Fibroblast of mammary gland (primary cell): Measurements from ENCODE around the gene HELZ2.
A peak's percentile ranks its signal among the peaks of the same experiment; 100 is the strongest.

Experiments used
- DNase-seq: peaks from one replicate; pipeline ENCODE4 v3.0.0-alpha.2; 2010; ENCODE audit warnings: low read depth
- H3K4me3 ChIP-seq: 2 replicates; pipeline ENCODE4 v1.5.1; 2011; ENCODE audit warnings: low read depth, mild to moderate bottlenecking, low read length, moderate library complexity; ENCODE audit not compliant: control insufficient read depth
- TF ChIP-seq, protein P1 (sequence below): conservative IDR thresholded peaks from 2 replicates; pipeline ENCODE4 v1.5.1; 2011; ENCODE audit warnings: low read depth, low read length, inconsistent platforms; ENCODE audit not compliant: control insufficient read depth, insufficient read depth

The HELZ2 gene

DNA sequence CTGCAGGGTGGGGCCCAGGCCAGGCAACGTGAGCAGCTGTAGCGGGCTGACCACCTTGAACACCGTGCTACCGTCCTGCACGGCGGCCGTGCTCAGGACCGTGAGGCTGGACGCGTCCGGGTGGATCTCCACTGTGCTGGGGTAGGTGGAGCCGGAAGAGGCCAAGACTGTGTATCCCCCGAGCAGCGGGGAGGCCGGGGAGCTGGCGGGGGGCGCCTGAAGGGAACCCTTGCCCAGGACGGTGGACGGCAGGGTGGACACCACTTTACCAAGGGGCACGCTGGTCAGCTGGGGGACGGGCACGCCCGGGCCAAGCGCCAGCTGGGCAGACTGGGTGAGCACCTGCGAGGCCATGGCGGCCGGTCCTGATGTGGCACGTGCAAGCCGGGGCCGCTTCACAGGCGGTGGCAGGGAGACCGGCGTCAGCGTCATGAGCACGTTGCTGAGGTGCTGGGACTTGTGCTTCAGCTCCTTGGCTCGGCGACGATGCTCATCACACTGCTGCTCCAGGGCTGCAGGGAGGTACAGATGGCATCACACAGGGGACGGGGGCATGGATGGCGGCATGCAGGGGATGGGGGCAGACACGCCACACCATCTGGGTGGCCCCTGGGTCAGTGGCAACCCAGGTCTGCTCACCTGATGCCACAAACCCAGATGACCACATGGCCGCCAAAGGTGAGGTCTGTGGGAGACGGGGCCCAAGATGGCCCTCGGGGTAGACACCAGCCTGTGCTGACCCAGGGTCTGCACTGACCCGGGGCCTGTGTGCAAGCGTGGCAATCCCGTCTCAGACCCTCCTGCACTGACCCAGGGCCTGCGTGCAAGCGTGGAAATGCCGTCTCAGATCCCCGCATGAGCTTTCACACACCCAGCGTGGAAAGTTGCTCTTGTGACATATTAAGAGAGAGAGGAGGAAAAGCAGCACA is 16.4 kb upstream of the HELZ2 start:
- no peak overlapping the region for H3K4me3 ChIP-seq
- DNase-seq, result no peak
- TF ChIP-seq, protein P1, sequence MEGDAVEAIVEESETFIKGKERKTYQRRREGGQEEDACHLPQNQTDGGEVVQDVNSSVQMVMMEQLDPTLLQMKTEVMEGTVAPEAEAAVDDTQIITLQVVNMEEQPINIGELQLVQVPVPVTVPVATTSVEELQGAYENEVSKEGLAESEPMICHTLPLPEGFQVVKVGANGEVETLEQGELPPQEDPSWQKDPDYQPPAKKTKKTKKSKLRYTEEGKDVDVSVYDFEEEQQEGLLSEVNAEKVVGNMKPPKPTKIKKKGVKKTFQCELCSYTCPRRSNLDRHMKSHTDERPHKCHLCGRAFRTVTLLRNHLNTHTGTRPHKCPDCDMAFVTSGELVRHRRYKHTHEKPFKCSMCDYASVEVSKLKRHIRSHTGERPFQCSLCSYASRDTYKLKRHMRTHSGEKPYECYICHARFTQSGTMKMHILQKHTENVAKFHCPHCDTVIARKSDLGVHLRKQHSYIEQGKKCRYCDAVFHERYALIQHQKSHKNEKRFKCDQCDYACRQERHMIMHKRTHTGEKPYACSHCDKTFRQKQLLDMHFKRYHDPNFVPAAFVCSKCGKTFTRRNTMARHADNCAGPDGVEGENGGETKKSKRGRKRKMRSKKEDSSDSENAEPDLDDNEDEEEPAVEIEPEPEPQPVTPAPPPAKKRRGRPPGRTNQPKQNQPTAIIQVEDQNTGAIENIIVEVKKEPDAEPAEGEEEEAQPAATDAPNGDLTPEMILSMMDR, result no peak

DNA sequence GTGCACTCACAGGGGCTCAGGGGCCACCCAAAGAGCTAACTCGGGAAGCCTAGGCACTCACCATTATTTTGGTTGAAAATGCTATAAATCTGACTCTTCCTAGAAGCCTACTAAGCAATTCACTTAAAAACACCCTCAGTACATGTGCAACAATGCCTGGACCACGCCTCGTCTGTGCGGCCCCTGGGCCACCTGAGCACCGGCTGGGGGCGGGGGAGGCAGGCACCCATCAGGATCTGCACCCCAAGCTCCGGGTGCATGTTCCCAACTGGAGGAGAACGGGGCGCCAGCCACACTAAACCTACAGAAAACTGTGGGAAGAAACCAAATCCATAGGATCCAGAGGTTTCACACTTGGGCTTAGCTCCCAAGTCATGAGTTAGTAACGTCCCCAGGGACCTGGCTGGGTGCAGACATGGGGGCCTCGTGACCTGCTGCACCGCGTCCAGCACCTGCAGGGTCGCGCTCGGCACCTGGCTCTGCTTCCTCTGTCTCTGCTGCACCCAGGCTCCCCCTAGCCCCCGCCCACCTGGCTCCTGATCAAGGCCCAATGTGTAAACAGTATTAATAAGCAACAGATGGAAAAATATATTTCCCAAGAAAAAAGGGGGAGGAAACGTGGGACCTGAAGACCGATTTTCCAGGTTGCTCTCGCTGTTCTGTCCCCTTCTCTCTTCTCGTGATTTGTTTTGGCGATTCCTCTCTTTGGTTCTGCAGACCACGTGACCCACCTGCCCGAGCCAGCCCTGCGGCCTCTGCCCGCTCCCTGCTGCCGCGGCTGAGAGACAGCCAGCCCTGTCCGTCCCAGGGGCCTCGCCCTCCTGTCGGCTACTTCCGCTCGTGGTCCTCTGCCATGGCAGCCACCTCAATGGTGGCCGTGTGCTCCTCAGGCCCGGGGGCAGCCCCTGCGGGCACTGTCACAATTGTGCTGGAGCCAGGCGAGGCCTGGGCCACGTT is 15.5 kb upstream of the HELZ2 start:
- no peak overlapping the region for H3K4me3 ChIP-seq
- peak; percentile 13 for DNase-seq
- TF ChIP-seq, protein P1, result no peak

DNA sequence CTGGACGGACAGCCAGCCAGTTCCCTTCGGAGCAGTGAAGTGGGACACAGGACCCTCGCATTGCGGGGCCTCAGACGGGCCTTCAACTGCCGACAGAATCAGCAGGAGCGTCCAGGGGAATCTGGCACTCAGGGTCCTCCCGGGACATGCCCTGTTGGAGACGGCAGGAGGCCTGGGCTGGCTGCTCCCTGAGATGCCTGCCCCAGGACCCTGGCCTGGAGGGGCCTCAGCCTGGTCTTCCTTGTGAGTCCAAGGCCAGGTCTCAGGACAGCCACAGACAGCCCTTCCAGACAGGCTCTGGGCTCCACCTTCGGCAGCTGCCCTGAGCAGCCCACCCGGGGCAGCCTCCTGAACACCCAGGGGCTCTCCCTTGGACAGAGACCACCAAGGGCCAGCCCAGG is 14.6 kb upstream of the HELZ2 start:
- TF ChIP-seq, protein P1, result no peak
- H3K4me3 ChIP-seq, result no peak overlapping the region
- DNase-seq, result no peak

DNA sequence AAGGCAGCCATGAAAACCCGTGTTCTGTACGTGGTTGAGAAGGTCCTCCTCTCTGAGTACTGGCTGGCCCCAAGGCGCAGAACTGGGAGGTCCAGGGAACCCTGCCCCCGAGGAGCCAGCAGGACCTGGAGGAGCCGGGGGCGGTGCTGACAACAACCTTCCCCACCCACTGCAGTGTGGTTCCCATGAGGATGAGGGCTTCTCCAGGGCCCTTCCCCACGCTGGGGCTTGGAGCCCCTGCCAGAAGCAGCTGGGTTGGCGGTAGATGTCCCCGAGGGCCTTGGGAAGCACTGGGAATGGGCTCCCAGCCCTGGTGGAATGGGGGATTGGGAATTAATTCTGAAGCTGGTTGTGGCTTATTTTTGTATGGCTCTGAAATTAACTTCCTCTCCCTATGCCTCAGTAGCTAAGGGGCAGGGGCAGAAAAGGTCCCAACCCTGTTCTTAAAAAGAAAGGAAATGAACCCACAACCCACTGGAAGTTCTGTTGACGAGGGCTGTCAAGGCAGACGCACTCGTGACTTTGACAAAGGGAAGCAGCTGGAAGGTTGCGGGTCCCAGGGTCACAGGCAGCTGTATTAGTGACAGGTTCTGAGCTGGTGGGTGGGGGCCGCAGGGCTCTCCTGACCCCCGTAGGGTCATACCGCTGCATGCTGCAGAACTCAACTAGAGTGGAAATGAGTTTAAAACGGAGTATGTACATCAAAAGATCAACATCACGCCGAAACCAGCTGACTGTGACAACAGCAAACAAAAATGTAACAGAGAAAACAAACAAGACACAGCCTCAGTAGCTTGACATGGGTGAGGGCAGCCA is 13.9 kb upstream of the HELZ2 start:
- DNase-seq, result no peak
- TF ChIP-seq, protein P1, result no peak
- no peak overlapping the region for H3K4me3 ChIP-seq

DNA sequence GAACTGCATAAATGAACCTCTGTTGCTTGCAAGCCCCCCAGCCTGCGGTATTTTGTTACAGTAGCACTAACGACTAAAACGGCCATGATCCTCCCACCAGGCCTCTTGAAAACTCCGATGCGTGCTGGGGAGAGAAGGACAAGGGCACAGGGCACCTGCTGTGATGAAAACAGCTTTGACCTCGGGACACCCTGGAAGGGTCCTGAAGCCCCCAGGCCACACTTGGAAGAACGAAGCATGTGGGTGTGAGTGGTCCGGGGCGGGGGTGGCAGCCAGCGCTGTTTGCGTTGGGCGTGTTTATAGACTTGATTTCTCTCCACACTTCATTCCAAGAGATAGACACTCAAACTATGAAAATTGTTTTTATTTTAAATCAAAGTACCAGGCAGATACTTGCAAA is 13.2 kb upstream of the HELZ2 start:
- H3K4me3 ChIP-seq, result no peak overlapping the region
- TF ChIP-seq, protein P1, result no peak
- DNase-seq, result no peak

DNA sequence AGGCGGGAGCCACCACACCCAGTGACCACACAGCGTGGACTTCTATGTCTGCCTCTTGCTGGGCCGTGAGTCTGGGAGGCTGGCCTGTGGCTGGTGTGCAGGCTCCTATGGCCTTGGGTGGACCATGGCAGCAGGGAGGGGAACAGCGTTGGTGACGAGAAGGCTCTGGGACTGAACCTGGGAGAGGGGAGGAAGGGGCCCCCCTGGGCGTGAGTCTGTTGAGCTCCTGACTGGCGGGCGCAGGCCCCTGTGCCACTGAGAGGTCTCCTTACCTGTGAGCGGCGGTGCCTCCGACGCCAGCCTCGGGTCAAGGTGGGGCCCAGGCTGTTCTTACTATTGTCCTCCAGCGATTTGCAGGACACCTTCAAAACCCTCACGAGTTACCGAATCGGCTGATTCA is 12.8 kb upstream of the HELZ2 start:
- TF ChIP-seq, protein P1, result no peak
- H3K4me3 ChIP-seq, result no peak overlapping the region
- no peak for DNase-seq
